ENCODE measurements around the gene SDK2.

Gene SDK2

GRCh38 chr17:73548620-73549311, 95.5 kb downstream of the SDK2 start:
- Histone ChIP-seq H3K27ac (ENCODE audit: low read length) (no peak overlapping the region), H3K9ac (ENCODE audit: low read depth, low read length) (no peak overlapping the region), H3K36me3 (ENCODE audit: insufficient read depth, low read depth, low read length) (no peaks in the 10 kb centered on the region), H3K9me3 (ENCODE audit: insufficient read depth, low read depth, low read length) (no peaks in the 10 kb centered on the region), H3K4me1 (ENCODE audit: insufficient read depth, low read length) (peaks cover 3% of the 10 kb centered on the region; the same call in 1 of the 2 replicates), H3K4me3 (ENCODE audit: low read length) (no peak overlapping the region), H3K27me3 (ENCODE audit: insufficient read depth, low read length) (no peaks in the 10 kb centered on the region)

- no peaks in the 10 kb centered on the region for H3K36me3 ChIP-seq (ENCODE audit: insufficient read depth, low read depth, low read length)
- H3K4me3 ChIP-seq (ENCODE audit: low read length) = no peak overlapping the region
- no peaks in the 10 kb centered on the region for H3K27me3 ChIP-seq (ENCODE audit: insufficient read depth, low read length)
- H3K4me1 ChIP-seq (ENCODE audit: insufficient read depth, low read length) = peaks cover 3% of the 10 kb centered on the region; the same call in 1 of the 2 replicates
- no peak overlapping the region for H3K27ac ChIP-seq (ENCODE audit: low read length)
- no peak overlapping the region for H3K9ac ChIP-seq (ENCODE audit: low read depth, low read length)
- no peaks in the 10 kb centered on the region for H3K9me3 ChIP-seq (ENCODE audit: insufficient read depth, low read depth, low read length)
These were observed 96.5 kb downstream of the SDK2 start for GRCh38 chr17:73547790-73548189.

DNA sequence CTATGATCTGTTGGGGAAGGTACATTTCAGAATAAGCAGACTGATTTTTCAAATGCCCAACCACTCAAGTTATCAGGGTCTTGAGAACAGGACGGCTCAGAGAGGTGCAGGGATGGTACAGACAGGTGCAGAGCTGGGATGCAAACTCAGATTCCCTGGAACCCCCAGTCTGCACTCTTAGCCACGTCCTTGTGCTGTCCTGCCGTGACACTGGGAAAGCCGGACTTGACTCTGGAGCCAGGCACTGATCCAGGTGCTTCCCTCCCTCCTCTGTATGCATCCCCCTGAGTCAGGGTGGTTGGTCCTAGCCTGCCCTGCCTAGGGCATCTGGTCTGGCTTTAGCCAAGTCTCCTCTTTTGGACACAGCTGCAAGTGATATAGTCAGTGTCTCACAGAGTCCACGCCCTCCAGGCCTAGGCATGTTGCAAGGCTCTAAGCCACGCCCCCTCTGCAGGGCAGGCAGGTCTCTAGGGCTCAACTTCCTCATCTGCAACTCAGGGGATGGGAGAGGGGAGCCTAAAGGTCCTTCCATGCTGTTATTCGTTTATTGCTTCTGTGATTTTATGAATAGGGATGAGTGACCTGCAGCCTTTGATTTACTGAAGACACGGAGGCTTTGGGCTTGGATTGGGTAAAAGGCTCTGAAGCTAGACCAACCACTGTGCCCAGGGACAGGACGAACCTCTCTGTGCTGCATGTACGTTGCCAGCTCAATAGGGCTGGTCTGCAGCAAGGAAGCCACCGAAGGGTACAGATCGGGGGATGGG, 97.3 kb downstream of the SDK2 start:
- Histone ChIP-seq H3K9me3 (ENCODE audit: insufficient read depth, low read depth, low read length) (no peaks in the 10 kb centered on the region), H3K4me3 (ENCODE audit: low read length) (no peak overlapping the region), H3K4me1 (ENCODE audit: insufficient read depth, low read length) (peaks cover 5% of the 10 kb centered on the region; the same call in 1 of the 2 replicates), H3K36me3 (ENCODE audit: insufficient read depth, low read depth, low read length) (no peaks in the 10 kb centered on the region), H3K27me3 (ENCODE audit: insufficient read depth, low read length) (no peaks in the 10 kb centered on the region), H3K27ac (ENCODE audit: low read length) (no peak overlapping the region), H3K9ac (ENCODE audit: low read depth, low read length) (no peak overlapping the region)

GRCh38 chr17:73546114-73546513, 98.1 kb downstream of the SDK2 start:
- Histone ChIP-seq H3K9me3 (ENCODE audit: insufficient read depth, low read depth, low read length) (no peaks in the 10 kb centered on the region), H3K27ac (ENCODE audit: low read length) (no peak overlapping the region), H3K4me1 (ENCODE audit: insufficient read depth, low read length) (peaks cover 5% of the 10 kb centered on the region; the same call in 1 of the 2 replicates), H3K4me3 (ENCODE audit: low read length) (no peak overlapping the region), H3K27me3 (ENCODE audit: insufficient read depth, low read length) (no peaks in the 10 kb centered on the region), H3K36me3 (ENCODE audit: insufficient read depth, low read depth, low read length) (no peaks in the 10 kb centered on the region), H3K9ac (ENCODE audit: low read depth, low read length) (no peak overlapping the region)

GRCh38 chr17:73545109-73546032, 98.9 kb downstream of the SDK2 start:
- no peaks in the 10 kb centered on the region for H3K9me3 ChIP-seq (ENCODE audit: insufficient read depth, low read depth, low read length)
- H3K36me3 ChIP-seq (ENCODE audit: insufficient read depth, low read depth, low read length) = no peaks in the 10 kb centered on the region
- H3K27me3 ChIP-seq (ENCODE audit: insufficient read depth, low read length) = no peaks in the 10 kb centered on the region
- no peak overlapping the region for H3K9ac ChIP-seq (ENCODE audit: low read depth, low read length)
- no peak overlapping the region for H3K4me3 ChIP-seq (ENCODE audit: low read length)
- H3K27ac ChIP-seq (ENCODE audit: low read length) = no peak overlapping the region
- peaks cover 5% of the 10 kb centered on the region; the same call in 1 of the 2 replicates for H3K4me1 ChIP-seq (ENCODE audit: insufficient read depth, low read length)

DNA sequence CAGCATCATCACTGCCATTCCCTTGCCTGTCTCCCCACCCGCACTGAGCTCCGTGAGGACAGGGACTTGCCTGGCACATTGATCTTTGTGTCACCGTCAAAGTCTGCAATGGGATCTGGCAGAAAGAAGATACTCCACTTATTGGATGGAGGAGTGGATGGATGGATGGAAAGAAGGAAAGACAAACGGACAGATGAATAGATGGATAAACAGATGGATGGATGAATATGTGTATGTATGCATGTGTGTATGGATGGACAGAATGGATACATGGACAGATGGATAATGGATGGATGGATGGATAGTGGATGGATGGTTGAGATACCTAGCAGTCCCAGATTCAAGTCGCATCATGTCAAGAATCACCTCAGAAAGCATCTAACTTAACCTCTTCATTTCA, 99.9 kb downstream of the SDK2 start:
- Histone ChIP-seq H3K9me3 (ENCODE audit: insufficient read depth, low read depth, low read length) (no peaks in the 10 kb centered on the region), H3K27ac (ENCODE audit: low read length) (no peak overlapping the region), H3K4me1 (ENCODE audit: insufficient read depth, low read length) (peaks cover 5% of the 10 kb centered on the region; the same call in 1 of the 2 replicates), H3K4me3 (ENCODE audit: low read length) (no peak overlapping the region), H3K9ac (ENCODE audit: low read depth, low read length) (no peak overlapping the region), H3K36me3 (ENCODE audit: insufficient read depth, low read depth, low read length) (no peaks in the 10 kb centered on the region), H3K27me3 (ENCODE audit: insufficient read depth, low read length) (no peaks in the 10 kb centered on the region)

DNA sequence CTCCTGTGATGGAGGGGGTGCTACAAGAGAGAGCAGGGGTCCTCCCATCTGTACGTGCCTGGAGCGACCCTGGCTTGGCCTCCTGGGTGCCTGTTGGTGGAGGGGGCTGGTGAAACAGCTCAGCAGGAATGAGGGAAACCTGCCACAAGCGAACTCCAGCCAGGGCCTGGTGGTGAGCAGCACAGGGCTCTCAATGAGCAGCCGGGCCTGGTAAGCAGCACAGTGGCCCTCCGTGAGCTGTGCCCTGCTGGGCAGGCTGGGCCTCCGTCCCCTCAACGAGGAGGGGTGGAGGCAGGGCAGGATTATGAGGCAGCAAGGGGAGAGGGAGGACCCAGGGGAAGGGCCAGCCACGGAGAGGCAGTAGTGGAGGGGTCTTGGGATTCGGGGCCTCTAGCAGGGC, 101.9 kb downstream of the SDK2 start:
- H3K4me1 ChIP-seq (ENCODE audit: insufficient read depth, low read length) = peaks cover 5% of the 10 kb centered on the region; the same call in 1 of the 2 replicates
- H3K27me3 ChIP-seq (ENCODE audit: insufficient read depth, low read length) = no peaks in the 10 kb centered on the region
- H3K9ac ChIP-seq (ENCODE audit: low read depth, low read length) = no peak overlapping the region
- no peaks in the 10 kb centered on the region for H3K36me3 ChIP-seq (ENCODE audit: insufficient read depth, low read depth, low read length)
- no peaks in the 10 kb centered on the region for H3K9me3 ChIP-seq (ENCODE audit: insufficient read depth, low read depth, low read length)
- H3K27ac ChIP-seq (ENCODE audit: low read length) = no peak overlapping the region
- no peak overlapping the region for H3K4me3 ChIP-seq (ENCODE audit: low read length)

DNA sequence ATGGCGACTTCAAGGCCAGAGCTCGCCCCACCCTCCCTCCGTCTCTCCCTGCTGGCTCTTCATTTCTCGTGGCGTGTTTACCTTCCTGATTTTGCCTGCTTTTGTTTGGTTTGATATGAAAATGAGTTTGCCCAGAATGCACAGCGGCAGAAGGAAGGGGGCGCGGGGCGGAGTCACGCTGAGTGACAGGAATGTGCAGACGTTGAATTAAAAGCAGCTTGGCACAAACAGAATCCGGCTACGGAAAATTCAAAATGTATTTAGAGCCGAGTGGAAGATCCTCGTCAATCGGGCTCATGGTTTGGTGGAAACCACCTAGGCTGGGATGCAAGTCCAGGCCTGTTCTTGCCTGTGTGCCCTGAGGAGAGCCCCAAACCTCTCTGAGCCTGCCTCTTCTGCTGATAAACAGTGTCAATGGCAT, 102.7 kb downstream of the SDK2 start:
- Histone ChIP-seq H3K9me3 (ENCODE audit: insufficient read depth, low read depth, low read length) (no peaks in the 10 kb centered on the region), H3K36me3 (ENCODE audit: insufficient read depth, low read depth, low read length) (no peaks in the 10 kb centered on the region), H3K27me3 (ENCODE audit: insufficient read depth, low read length) (no peaks in the 10 kb centered on the region), H3K27ac (ENCODE audit: low read length) (no peak overlapping the region), H3K4me3 (ENCODE audit: low read length) (no peak overlapping the region), H3K9ac (ENCODE audit: low read depth, low read length) (no peak overlapping the region), H3K4me1 (ENCODE audit: insufficient read depth, low read length) (peaks cover 2% of the 10 kb centered on the region; the same call in 1 of the 2 replicates)

DNA sequence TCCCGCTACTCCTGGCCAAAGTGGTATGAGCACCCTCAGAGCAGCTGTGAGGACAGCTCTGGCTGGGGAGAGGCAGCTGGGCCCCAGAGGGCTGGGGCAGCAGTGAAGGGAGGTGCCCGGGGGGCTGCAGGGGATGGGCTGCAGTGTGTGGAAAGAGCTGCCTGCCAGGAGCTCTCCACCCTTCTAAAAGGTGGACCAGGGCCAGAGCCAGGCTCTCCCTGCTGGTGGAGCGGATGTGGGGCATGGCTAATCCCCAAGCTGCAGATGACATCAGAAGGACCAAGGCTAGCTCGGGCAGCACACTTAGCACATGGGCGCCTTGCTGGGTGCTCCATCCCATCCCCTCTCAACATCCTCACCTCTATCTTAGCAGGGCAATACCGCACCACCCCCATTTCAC, 103.1 kb downstream of the SDK2 start:
- no peaks in the 10 kb centered on the region for H3K36me3 ChIP-seq (ENCODE audit: insufficient read depth, low read depth, low read length)
- H3K4me3 ChIP-seq (ENCODE audit: low read length) = no peak overlapping the region
- peaks cover 6% of the 10 kb centered on the region; the same call in 1 of the 2 replicates for H3K4me1 ChIP-seq (ENCODE audit: insufficient read depth, low read length)
- H3K9me3 ChIP-seq (ENCODE audit: insufficient read depth, low read depth, low read length) = no peaks in the 10 kb centered on the region
- no peak overlapping the region for H3K9ac ChIP-seq (ENCODE audit: low read depth, low read length)
- no peak overlapping the region for H3K27ac ChIP-seq (ENCODE audit: low read length)
- no peaks in the 10 kb centered on the region for H3K27me3 ChIP-seq (ENCODE audit: insufficient read depth, low read length)

- Histone ChIP-seq H3K4me1 (ENCODE audit: insufficient read depth, low read length) (peaks cover 11% of the 10 kb centered on the region), H3K9ac (ENCODE audit: low read depth, low read length) (no peak overlapping the region), H3K9me3 (ENCODE audit: insufficient read depth, low read depth, low read length) (no peaks in the 10 kb centered on the region), H3K36me3 (ENCODE audit: insufficient read depth, low read depth, low read length) (no peaks in the 10 kb centered on the region), H3K27me3 (ENCODE audit: insufficient read depth, low read length) (no peaks in the 10 kb centered on the region), H3K4me3 (ENCODE audit: low read length) (no peak overlapping the region), H3K27ac (ENCODE audit: low read length) (no peak overlapping the region)
These were observed 105.1 kb downstream of the SDK2 start for GRCh38 chr17:73539166-73539565.

- Histone ChIP-seq H3K4me1 (ENCODE audit: insufficient read depth, low read length) (peaks cover 16% of the 10 kb centered on the region), H3K27me3 (ENCODE audit: insufficient read depth, low read length) (no peaks in the 10 kb centered on the region), H3K9ac (ENCODE audit: low read depth, low read length) (no peak overlapping the region), H3K4me3 (ENCODE audit: low read length) (no peak overlapping the region), H3K9me3 (ENCODE audit: insufficient read depth, low read depth, low read length) (no peaks in the 10 kb centered on the region), H3K36me3 (ENCODE audit: insufficient read depth, low read depth, low read length) (no peaks in the 10 kb centered on the region), H3K27ac (ENCODE audit: low read length) (no peak overlapping the region)
These were observed 105.8 kb downstream of the SDK2 start for GRCh38 chr17:73538445-73538844.
